ENCODE results near the gene CXXC5. TPM values are rescaled to one million over a fixed set of nuclear protein-coding genes. Genes with fewer than 3 reads are reported as not detected.

CXXC5 gene
- total and polyA plus RNA-seq, 9 of the 15 experiments (the other 6 are each of a cell fraction or from before 2014, with no cell fraction given) = 1.9 to 123 (median 45.8) TPM

GRCh38 chr5:139710319-139711066, 62.3 kb downstream of the CXXC5 start (continued):
- TF ChIP-seq ZNF561 (CRISPR knock-in tag; conservative IDR thresholded peaks at IDR 0.05) (no peak), NRF1 (conservative IDR thresholded peaks at IDR 0.05 in 1 of 2, IDR thresholded peaks at IDR 0.05 in 1 of 2) (no peak; a peak in 1 of 4 replicates), HMBOX1 (IDR thresholded peaks at IDR 0.05) (no peak), ZHX1 (conservative IDR thresholded peaks at IDR 0.05; ENCODE audit: low read length) (no peak), FOSL1 (tag; conservative IDR thresholded peaks at IDR 0.05) (no peak), DNMT1 (IDR thresholded peaks at IDR 0.05) (no peak), ARID3A (IDR thresholded peaks at IDR 0.05; ENCODE audit: borderline replicate concordance, low read depth, low read length) (no peak), CUX1 (CRISPR knock-in tag; IDR thresholded peaks at IDR 0.05) (peak; percentile 72; the same call in 1 of the 2 replicates), RBM17 (IDR thresholded peaks at IDR 0.05; ENCODE audit: borderline replicate concordance, low read depth, low read length) (no peak), ATF2 (CRISPR knock-in tag; IDR thresholded peaks at IDR 0.05) (no peak), SRSF7 (optimal IDR thresholded peaks at IDR 0.05; ENCODE audit: low read depth, low read length) (no peak), ADNP (tag; IDR thresholded peaks at IDR 0.05) (no peak), NR1H2 (CRISPR knock-in tag; IDR thresholded peaks at IDR 0.05) (0 out of 2 replicates have a peak, but pooled peaks have one; percentile 74), BRF1 (IDR thresholded peaks at IDR 0.05; ENCODE audit: borderline replicate concordance, extremely low read depth, insufficient read length) (no peak), ZNF232 (CRISPR knock-in tag; IDR thresholded peaks at IDR 0.05) (peak; percentile 92)

All from K562 (cell line).